Loucy (cell line): Measurements from ENCODE around the gene ZCWPW1.

ENCODE experiments used
- EZH2phosphoT487 ChIP-seq: fragments of 200-600 bp; IDR thresholded peaks from 2 replicates; pipeline ENCODE4 v1.6.1; 2018; ENCODE audit warnings: antibody characterized with exemption, mild to moderate bottlenecking, moderate library complexity, borderline replicate concordance
- TF ChIP-seq, protein P1 (sequence below): fragments of 200-600 bp; sonication (generic); conservative IDR thresholded peaks from 2 replicates; pipeline ENCODE4 v1.5.1; 2014; ENCODE audit warnings: mild to moderate bottlenecking, antibody characterized with exemption, low read length

- TF ChIP-seq, protein P1, sequence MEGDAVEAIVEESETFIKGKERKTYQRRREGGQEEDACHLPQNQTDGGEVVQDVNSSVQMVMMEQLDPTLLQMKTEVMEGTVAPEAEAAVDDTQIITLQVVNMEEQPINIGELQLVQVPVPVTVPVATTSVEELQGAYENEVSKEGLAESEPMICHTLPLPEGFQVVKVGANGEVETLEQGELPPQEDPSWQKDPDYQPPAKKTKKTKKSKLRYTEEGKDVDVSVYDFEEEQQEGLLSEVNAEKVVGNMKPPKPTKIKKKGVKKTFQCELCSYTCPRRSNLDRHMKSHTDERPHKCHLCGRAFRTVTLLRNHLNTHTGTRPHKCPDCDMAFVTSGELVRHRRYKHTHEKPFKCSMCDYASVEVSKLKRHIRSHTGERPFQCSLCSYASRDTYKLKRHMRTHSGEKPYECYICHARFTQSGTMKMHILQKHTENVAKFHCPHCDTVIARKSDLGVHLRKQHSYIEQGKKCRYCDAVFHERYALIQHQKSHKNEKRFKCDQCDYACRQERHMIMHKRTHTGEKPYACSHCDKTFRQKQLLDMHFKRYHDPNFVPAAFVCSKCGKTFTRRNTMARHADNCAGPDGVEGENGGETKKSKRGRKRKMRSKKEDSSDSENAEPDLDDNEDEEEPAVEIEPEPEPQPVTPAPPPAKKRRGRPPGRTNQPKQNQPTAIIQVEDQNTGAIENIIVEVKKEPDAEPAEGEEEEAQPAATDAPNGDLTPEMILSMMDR = no peak
- no peak for TF ChIP-seq EZH2phosphoT487
Observed at GRCh38 chr7:100475549-100475948, 47.0 kb upstream of the ZCWPW1 start.
